K562 (cell line): ENCODE results near the gene ZNF865. TPM values are rescaled to one million over a fixed set of nuclear protein-coding genes. Genes with fewer than 3 reads are reported as not detected.
A peak's percentile ranks its signal among the peaks of the same experiment; 100 is the strongest.

Experiments
- ARID2 ChIP-seq: fragments of 450-650 bp; IDR thresholded peaks from 2 replicates; pipeline ENCODE4 v1.6.1; 2017; ENCODE audit warnings: antibody characterized with exemption, mild to moderate bottlenecking
- CBX3 ChIP-seq, 2 experiments: IDR thresholded peaks; 1 replicate in 1 of 2; 2 replicates in 1 of 2; pipeline ENCODE4 v1.6.1; 2012; ENCODE audit warnings: inconsistent platforms in 2 of 2, low read length in 2 of 2, borderline replicate concordance in 1 of 2, control low read depth in 1 of 2
- ELF1 ChIP-seq: fragments of 200-800 bp; sonication (Bioruptor generic); IDR thresholded peaks from 2 replicates; pipeline ENCODE4 v1.6.1; 2016; ENCODE audit warnings: missing genetic modification characterization, missing compliant biosample characterization
- ETV6 ChIP-seq, 3 experiments: fragments of 150-350 bp in 1 of 3; sonication (generic) in 1 of 3; formaldehyde crosslinking in 1 of 3; IDR thresholded peaks; 2 replicates each; pipeline versions ENCODE4 v1.6.1 to v1.8.0; 2014 to 2022; ENCODE audit warnings: borderline replicate concordance in 2 of 3, low read depth in 2 of 3, antibody characterized with exemption in 1 of 3, low read length in 1 of 3, mild to moderate bottlenecking in 1 of 3, missing genetic modification reagents in 1 of 3
- EZH2 ChIP-seq: IDR thresholded peaks from 2 replicates; pipeline ENCODE4 v1.6.1; 2012; ENCODE audit warnings: low read depth, mild to moderate bottlenecking, inconsistent platforms, low read length, borderline replicate concordance
- JUN ChIP-seq, 2 experiments: sonication (generic) in 1 of 2; formaldehyde crosslinking in 1 of 2; IDR thresholded peaks; 2 replicates each; pipeline versions ENCODE4 v1.6.1 to v1.8.0; 2012 to 2022; ENCODE audit warnings: borderline replicate concordance in 2 of 2, mild to moderate bottlenecking in 2 of 2, improper control_type of control experiment in 1 of 2, low read depth in 1 of 2, low read length in 1 of 2, missing genetic modification reagents in 1 of 2
- KHSRP ChIP-seq: fragments of 450-650 bp; IDR thresholded peaks from 2 replicates; pipeline ENCODE4 v1.6.1; 2017
- POLR2A ChIP-seq: fragments of 450-650 bp; conservative IDR thresholded peaks from 2 replicates; pipeline ENCODE4 v1.6.1; 2016
- PURB ChIP-seq: sonication (generic); formaldehyde crosslinking; IDR thresholded peaks from 2 replicates; pipeline ENCODE4 v1.9.0; 2021; ENCODE audit warnings: low read depth, mild to moderate bottlenecking, missing genetic modification reagents
- SP2 ChIP-seq: IDR thresholded peaks from 2 replicates; pipeline ENCODE4 v1.6.1; 2011; ENCODE audit warnings: mild to moderate bottlenecking, low read depth, low read length, moderate library complexity; ENCODE audit not compliant: poor library complexity, severe bottlenecking; ENCODE audit errors: extremely low read depth
- SRSF9 ChIP-seq: fragments of 200-400 bp; formaldehyde crosslinking; IDR thresholded peaks from 2 replicates; pipeline ENCODE4 v1.6.1; 2017; ENCODE audit warnings: low read depth, low read length, borderline replicate concordance
- SUPT5H ChIP-seq: fragments of 450-650 bp; IDR thresholded peaks from 2 replicates; pipeline ENCODE4 v1.6.1; 2016
- TARDBP ChIP-seq: fragments of 450-650 bp; IDR thresholded peaks from 2 replicates; pipeline ENCODE4 v1.6.1; 2016
- TEAD4 ChIP-seq, 2 experiments: sonication (generic) in 1 of 2; formaldehyde crosslinking in 1 of 2; IDR thresholded peaks; 2 replicates each; pipeline versions ENCODE4 v1.6.1 to v1.8.0; 2012 to 2022; ENCODE audit warnings: borderline replicate concordance in 1 of 2, inconsistent platforms in 1 of 2, low read length in 1 of 2, mild to moderate bottlenecking in 1 of 2, missing genetic modification reagents in 1 of 2
- ZBED1 ChIP-seq: IDR thresholded peaks from 2 replicates; pipeline ENCODE4 v1.6.1; 2014
- ZNF311 ChIP-seq: fragments of 250-450 bp; sonication (Bioruptor Pico); IDR thresholded peaks from 2 replicates; pipeline ENCODE4 v1.4.0; 2020; ENCODE audit warnings: mild to moderate bottlenecking, moderate library complexity
- ZNF551 ChIP-seq: fragments of 250-450 bp; sonication (Bioruptor Pico); IDR thresholded peaks from 2 replicates; pipeline ENCODE4 v1.5.0; 2021; ENCODE audit warnings: mild to moderate bottlenecking, moderate library complexity
- ZNF696 ChIP-seq: fragments of 250-450 bp; sonication (Bioruptor Pico); conservative IDR thresholded peaks from 2 replicates; pipeline ENCODE4 v1.4.0; 2020; ENCODE audit warnings: mild to moderate bottlenecking, moderate library complexity
- polyA plus RNA-seq, 8 experiments: library from polyadenylated mRNA; depleted of rRNA in 4 of 8; stranded (reverse) in 5 of 8; unstranded in 3 of 8; fragments of >200 nt; fragmentation: Nextera tagmentation in 2 of 8; fragmentation: Illumina TruSeq in 1 of 8; extraction: Ambion mirVana in 2 of 8; extraction: Trizol in 1 of 8; gene quantifications; 2 replicates each; pipeline versions ENCODE4 v1.2.1 to v1.2.3, GENCODE V29; 2011 to 2014; ENCODE audit warnings: inconsistent platforms in 1 of 8, missing spikeins in 1 of 8
- total RNA-seq, 7 experiments: library from RNA; depleted of rRNA in 6 of 7; stranded (reverse); fragments of >200 nt in 6 of 7; fragmentation: Illumina TruSeq in 2 of 7; extraction: Trizol in 2 of 7; gene quantifications; 2 replicates each; pipeline versions ENCODE4 v1.2.1 to v1.2.3, GENCODE V29; 2011 to 2021; ENCODE audit warnings: low replicate concordance in 1 of 7
- TF ChIP-seq, protein P1 (sequence below): fragments of 250-450 bp; sonication (Bioruptor Pico); IDR thresholded peaks from 2 replicates; pipeline ENCODE4 v1.5.0; 2021
- TF ChIP-seq, protein P2 (sequence below): fragments of 450-650 bp; IDR thresholded peaks from 2 replicates; pipeline ENCODE4 v1.6.1; 2017; ENCODE audit warnings: antibody characterized with exemption, mild to moderate bottlenecking
- TF ChIP-seq, protein P3 (sequence below): fragments of 200-400 bp; formaldehyde crosslinking; IDR thresholded peaks from 2 replicates; pipeline ENCODE4 v1.6.1; 2017; ENCODE audit warnings: mild to moderate bottlenecking, low read depth, low read length, moderate library complexity

ZNF865 gene
- total and polyA plus RNA-seq, 9 of the 15 experiments (the other 6 are each of a cell fraction or from before 2014, with no cell fraction given) = 0.40 to 18.8 (median 1.6) TPM; not detected in 2

DNA sequence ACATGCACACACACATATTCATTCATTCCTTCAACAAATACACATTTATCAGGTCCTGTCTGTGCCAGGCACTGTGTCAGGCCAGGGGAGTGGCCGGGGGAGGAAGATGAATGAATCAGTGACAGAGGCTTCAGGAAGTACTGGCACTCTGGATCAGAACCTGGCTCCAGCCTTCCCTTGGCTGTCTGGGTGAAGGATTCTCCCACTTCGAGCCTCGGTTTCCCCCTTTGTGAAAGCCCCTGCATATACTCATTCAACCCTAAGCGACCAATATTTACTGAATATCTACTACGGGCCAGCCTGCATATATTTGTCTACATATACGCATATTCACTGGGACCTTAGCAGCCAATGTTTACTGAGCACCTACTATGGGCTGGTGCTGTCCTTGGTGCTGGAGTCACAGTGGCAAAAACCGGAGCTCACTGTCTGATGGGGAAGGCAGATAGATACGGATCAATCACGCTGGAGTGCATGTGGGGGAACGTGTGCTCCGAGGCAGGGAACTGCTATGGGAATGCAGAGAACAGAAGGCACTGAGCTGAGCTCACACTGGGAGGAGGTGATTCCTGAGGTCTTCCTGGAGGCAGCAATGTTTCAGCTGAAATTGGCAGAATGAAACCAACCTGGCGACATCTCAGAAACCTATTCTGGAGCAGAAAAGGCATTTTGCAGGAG is 24.2 kb upstream of the ZNF865 start (continued):
- TF ChIP-seq ARID2 (no peak), ZNF311 (CRISPR knock-in tag) (0 out of 2 replicates have a peak, but pooled peaks have one; percentile 47), TARDBP (no peak), KHSRP (no peak), TEAD4 (IDR thresholded peaks at IDR 0.05; ENCODE audit: low read length) (no peak), TEAD4 (CRISPR knock-in tag; IDR thresholded peaks at IDR 0.05; ENCODE audit: borderline replicate concordance) (0 out of 2 replicates have a peak, but pooled peaks have one; percentile 41), SUPT5H (no peak), SRSF9 (no peak), POLR2A (no peak), ZNF551 (CRISPR knock-in tag) (no peak), PURB (CRISPR knock-in tag) (no peak), ETV6 (IDR thresholded peaks at IDR 0.05; ENCODE audit: borderline replicate concordance in 1 of 2, low read depth in 2 of 2, low read length in 1 of 2) (no peak), ETV6 (CRISPR knock-in tag; IDR thresholded peaks at IDR 0.05; ENCODE audit: borderline replicate concordance) (no peak), CBX3 (IDR thresholded peaks at IDR 0.05; ENCODE audit: borderline replicate concordance in 1 of 2, low read length in 2 of 2) (peak in 1 of 2 experiments; percentile 64; a peak in 1 of 3 replicates), JUN (IDR thresholded peaks at IDR 0.05; ENCODE audit: borderline replicate concordance, low read depth, low read length) (no peak), JUN (CRISPR knock-in tag; IDR thresholded peaks at IDR 0.05; ENCODE audit: borderline replicate concordance) (peak; percentile 57; the same call in 1 of the 2 replicates), ZNF696 (CRISPR knock-in tag) (no peak), EZH2 (no peak), SP2 (no peak), ZBED1 (no peak), ELF1 (peak; percentile 7)
- TF ChIP-seq, protein P1, sequence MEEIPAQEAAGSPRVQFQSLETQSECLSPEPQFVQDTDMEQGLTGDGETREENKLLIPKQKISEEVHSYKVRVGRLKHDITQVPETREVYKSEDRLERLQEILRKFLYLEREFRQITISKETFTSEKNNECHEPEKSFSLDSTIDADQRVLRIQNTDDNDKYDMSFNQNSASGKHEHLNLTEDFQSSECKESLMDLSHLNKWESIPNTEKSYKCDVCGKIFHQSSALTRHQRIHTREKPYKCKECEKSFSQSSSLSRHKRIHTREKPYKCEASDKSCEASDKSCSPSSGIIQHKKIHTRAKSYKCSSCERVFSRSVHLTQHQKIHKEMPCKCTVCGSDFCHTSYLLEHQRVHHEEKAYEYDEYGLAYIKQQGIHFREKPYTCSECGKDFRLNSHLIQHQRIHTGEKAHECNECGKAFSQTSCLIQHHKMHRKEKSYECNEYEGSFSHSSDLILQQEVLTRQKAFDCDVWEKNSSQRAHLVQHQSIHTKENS (CRISPR knock-in tag) = no peak
- TF ChIP-seq, protein P2, sequence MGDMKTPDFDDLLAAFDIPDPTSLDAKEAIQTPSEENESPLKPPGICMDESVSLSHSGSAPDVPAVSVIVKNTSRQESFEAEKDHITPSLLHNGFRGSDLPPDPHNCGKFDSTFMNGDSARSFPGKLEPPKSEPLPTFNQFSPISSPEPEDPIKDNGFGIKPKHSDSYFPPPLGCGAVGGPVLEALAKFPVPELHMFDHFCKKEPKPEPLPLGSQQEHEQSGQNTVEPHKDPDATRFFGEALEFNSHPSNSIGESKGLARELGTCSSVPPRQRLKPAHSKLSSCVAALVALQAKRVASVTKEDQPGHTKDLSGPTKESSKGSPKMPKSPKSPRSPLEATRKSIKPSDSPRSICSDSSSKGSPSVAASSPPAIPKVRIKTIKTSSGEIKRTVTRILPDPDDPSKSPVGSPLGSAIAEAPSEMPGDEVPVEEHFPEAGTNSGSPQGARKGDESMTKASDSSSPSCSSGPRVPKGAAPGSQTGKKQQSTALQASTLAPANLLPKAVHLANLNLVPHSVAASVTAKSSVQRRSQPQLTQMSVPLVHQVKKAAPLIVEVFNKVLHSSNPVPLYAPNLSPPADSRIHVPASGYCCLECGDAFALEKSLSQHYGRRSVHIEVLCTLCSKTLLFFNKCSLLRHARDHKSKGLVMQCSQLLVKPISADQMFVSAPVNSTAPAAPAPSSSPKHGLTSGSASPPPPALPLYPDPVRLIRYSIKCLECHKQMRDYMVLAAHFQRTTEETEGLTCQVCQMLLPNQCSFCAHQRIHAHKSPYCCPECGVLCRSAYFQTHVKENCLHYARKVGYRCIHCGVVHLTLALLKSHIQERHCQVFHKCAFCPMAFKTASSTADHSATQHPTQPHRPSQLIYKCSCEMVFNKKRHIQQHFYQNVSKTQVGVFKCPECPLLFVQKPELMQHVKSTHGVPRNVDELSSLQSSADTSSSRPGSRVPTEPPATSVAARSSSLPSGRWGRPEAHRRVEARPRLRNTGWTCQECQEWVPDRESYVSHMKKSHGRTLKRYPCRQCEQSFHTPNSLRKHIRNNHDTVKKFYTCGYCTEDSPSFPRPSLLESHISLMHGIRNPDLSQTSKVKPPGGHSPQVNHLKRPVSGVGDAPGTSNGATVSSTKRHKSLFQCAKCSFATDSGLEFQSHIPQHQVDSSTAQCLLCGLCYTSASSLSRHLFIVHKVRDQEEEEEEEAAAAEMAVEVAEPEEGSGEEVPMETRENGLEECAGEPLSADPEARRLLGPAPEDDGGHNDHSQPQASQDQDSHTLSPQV = no peak
- TF ChIP-seq, protein P3, sequence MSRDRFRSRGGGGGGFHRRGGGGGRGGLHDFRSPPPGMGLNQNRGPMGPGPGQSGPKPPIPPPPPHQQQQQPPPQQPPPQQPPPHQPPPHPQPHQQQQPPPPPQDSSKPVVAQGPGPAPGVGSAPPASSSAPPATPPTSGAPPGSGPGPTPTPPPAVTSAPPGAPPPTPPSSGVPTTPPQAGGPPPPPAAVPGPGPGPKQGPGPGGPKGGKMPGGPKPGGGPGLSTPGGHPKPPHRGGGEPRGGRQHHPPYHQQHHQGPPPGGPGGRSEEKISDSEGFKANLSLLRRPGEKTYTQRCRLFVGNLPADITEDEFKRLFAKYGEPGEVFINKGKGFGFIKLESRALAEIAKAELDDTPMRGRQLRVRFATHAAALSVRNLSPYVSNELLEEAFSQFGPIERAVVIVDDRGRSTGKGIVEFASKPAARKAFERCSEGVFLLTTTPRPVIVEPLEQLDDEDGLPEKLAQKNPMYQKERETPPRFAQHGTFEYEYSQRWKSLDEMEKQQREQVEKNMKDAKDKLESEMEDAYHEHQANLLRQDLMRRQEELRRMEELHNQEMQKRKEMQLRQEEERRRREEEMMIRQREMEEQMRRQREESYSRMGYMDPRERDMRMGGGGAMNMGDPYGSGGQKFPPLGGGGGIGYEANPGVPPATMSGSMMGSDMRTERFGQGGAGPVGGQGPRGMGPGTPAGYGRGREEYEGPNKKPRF = no peak
